Astrocyte (in vitro differentiated cells and primary cell): ENCODE measurements around the gene FAM83F. TPM values are rescaled to one million over a fixed set of nuclear protein-coding genes. Genes with fewer than 3 reads are reported as not detected.

Source experiments
- DNase-seq: peaks from one replicate; pipeline ENCODE4 v3.0.0-alpha.2; 2010; ENCODE audit warnings: low read depth
- FAIRE-seq: peaks from 2 replicates; lab custom pipeline; 2011; peaks lifted over from hg19 to GRCh38; lab: Jason Lieb, UNC
- H2AFZ ChIP-seq: 2 replicates; pipeline ENCODE4 v1.6.0; 2012; ENCODE audit warnings: low read depth, low read length, inconsistent platforms
- H3K27ac ChIP-seq: 2 replicates; pipeline ENCODE4 v1.5.1; 2011; ENCODE audit warnings: low read depth, low read length, inconsistent platforms
- H3K27me3 ChIP-seq: 2 replicates; pipeline ENCODE4 v1.6.0; 2011; ENCODE audit warnings: low read length, inconsistent platforms; ENCODE audit not compliant: insufficient read depth
- H3K36me3 ChIP-seq: 2 replicates; pipeline ENCODE4 v1.5.1; 2011; ENCODE audit warnings: low read length, inconsistent platforms; ENCODE audit not compliant: insufficient read depth
- H3K4me1 ChIP-seq: 2 replicates; pipeline ENCODE4 v1.5.1; 2011; ENCODE audit warnings: low read length, inconsistent platforms; ENCODE audit not compliant: insufficient read depth
- H3K4me2 ChIP-seq: 2 replicates; pipeline ENCODE4 v1.6.0; 2012; ENCODE audit warnings: low read length, inconsistent platforms
- H3K4me3 ChIP-seq: 2 replicates; pipeline ENCODE4 v1.5.1; 2011; ENCODE audit warnings: low read depth, mild to moderate bottlenecking, low read length, inconsistent platforms; ENCODE audit not compliant: insufficient read depth
- H3K79me2 ChIP-seq: 2 replicates; pipeline ENCODE4 v1.6.0; 2012; ENCODE audit warnings: mild to moderate bottlenecking, low read length, inconsistent platforms; ENCODE audit not compliant: insufficient read depth
- H3K9ac ChIP-seq: 2 replicates; pipeline ENCODE4 v1.6.0; 2012; ENCODE audit warnings: mild to moderate bottlenecking, low read length, inconsistent platforms
- H3K9me3 ChIP-seq: 2 replicates; pipeline ENCODE4 v1.5.1; 2012; ENCODE audit warnings: low read depth, mild to moderate bottlenecking, low read length, inconsistent platforms; ENCODE audit not compliant: insufficient read depth
- H4K20me1 ChIP-seq: 2 replicates; pipeline ENCODE4 v1.6.0; 2012; ENCODE audit warnings: low read length, inconsistent platforms; ENCODE audit not compliant: insufficient read depth
- H3K27ac Mint-ChIP-seq: one replicate; pipeline ENCODE4 v1.8.0; 2021; ENCODE audit warnings: mild to moderate bottlenecking, mixed read lengths; ENCODE audit not compliant: unreplicated experiment
- H3K27me3 Mint-ChIP-seq: one replicate; pipeline ENCODE4 v1.8.0; 2021; ENCODE audit warnings: low read depth, mixed read lengths; ENCODE audit not compliant: unreplicated experiment
- H3K36me3 Mint-ChIP-seq: one replicate; pipeline ENCODE4 v1.8.0; 2021; ENCODE audit warnings: low read depth, mixed read lengths; ENCODE audit not compliant: unreplicated experiment
- H3K4me1 Mint-ChIP-seq: one replicate; pipeline ENCODE4 v1.8.0; 2021; ENCODE audit warnings: low read depth, mixed read lengths; ENCODE audit not compliant: unreplicated experiment
- H3K4me3 Mint-ChIP-seq: one replicate; pipeline ENCODE4 v1.8.0; 2021; ENCODE audit warnings: mild to moderate bottlenecking, moderate library complexity, mixed read lengths; ENCODE audit not compliant: unreplicated experiment
- H3K9me3 Mint-ChIP-seq: one replicate; pipeline ENCODE4 v1.8.0; 2021; ENCODE audit warnings: mild to moderate bottlenecking, mixed read lengths; ENCODE audit not compliant: unreplicated experiment
- CTCF ChIP-seq: IDR thresholded peaks from 2 replicates; pipeline ENCODE4 v1.5.1; 2011; ENCODE audit warnings: low read depth, mild to moderate bottlenecking, inconsistent platforms, low read length, moderate library complexity; ENCODE audit not compliant: insufficient read depth
- EZH2 ChIP-seq: IDR thresholded peaks from 2 replicates; pipeline ENCODE4 v1.6.1; 2012; ENCODE audit warnings: mild to moderate bottlenecking, low read length, inconsistent platforms; ENCODE audit not compliant: insufficient read depth
- total RNA-seq: library from RNA; stranded (reverse); gene quantifications from 2 replicates; pipeline ENCODE4 v1.2.1, GENCODE V29; 2021

Gene FAM83F
- total RNA-seq, 1 donor from 2014 or later: 0.79 TPM

DNA sequence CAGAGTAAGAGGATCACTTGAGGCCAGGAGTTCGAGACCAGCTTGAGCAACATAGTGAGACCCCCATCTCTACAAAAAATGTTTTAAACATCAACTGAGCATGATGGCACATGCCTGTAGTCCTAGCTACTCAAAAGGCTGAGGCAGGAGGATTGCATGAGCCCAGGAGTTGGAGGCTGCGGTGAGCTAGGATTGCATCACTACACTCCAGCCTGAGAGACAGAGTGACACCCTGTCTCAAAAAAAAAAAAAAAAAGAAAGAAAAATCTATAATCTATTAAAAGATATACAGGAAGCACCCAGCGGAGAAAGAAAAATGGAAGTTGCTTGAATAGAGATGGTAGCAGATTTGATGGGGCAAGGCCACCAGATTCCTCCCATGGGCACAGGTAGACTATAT is 61.8 kb downstream of the FAM83F start:
- FAIRE-seq (no peak), DNase-seq (no peak)
- H3K27ac Mint-ChIP-seq: no peak overlapping the region
- Histone ChIP-seq H4K20me1 (peaks cover 40% of the 10 kb centered on the region), H3K9me3 (no peaks in the 10 kb centered on the region), H3K27me3 (no peaks in the 10 kb centered on the region), H3K4me3 (no peak overlapping the region), H3K4me2 (no peak overlapping the region), H3K4me1 (no peaks in the 10 kb centered on the region), H3K79me2 (no peaks in the 10 kb centered on the region), H3K36me3 (no peaks in the 10 kb centered on the region), H3K9ac (no peak overlapping the region), H3K27ac (no peak overlapping the region), H2AFZ (no peak overlapping the region)
- no peak overlapping the region for H3K4me3 Mint-ChIP-seq
- TF ChIP-seq CTCF (no peak), EZH2 (no peak)
- H3K4me1 Mint-ChIP-seq: peaks cover 4% of the 10 kb centered on the region
- H3K27me3 Mint-ChIP-seq: no peaks in the 10 kb centered on the region
- H3K36me3 Mint-ChIP-seq: no peaks in the 10 kb centered on the region
- no peaks in the 10 kb centered on the region for H3K9me3 Mint-ChIP-seq

GRCh38 chr22:40057652-40058051 is 62.9 kb downstream of the FAM83F start:
- Histone ChIP-seq H3K79me2 (no peaks in the 10 kb centered on the region), H3K9me3 (no peaks in the 10 kb centered on the region), H3K27me3 (no peaks in the 10 kb centered on the region), H3K4me2 (no peak overlapping the region), H3K36me3 (no peaks in the 10 kb centered on the region), H3K9ac (no peak overlapping the region), H4K20me1 (peaks cover 31% of the 10 kb centered on the region), H3K4me1 (no peaks in the 10 kb centered on the region), H2AFZ (no peak overlapping the region), H3K27ac (no peak overlapping the region), H3K4me3 (no peak overlapping the region)
- no peaks in the 10 kb centered on the region for H3K9me3 Mint-ChIP-seq
- TF ChIP-seq EZH2 (no peak), CTCF (no peak)
- DNase-seq (no peak), FAIRE-seq (no peak)
- no peaks in the 10 kb centered on the region for H3K36me3 Mint-ChIP-seq
- H3K4me1 Mint-ChIP-seq: peaks cover 4% of the 10 kb centered on the region
- H3K27me3 Mint-ChIP-seq: no peaks in the 10 kb centered on the region
- no peak overlapping the region for H3K4me3 Mint-ChIP-seq
- H3K27ac Mint-ChIP-seq: no peak overlapping the region

GRCh38 chr22:40058265-40058664 is 63.5 kb downstream of the FAM83F start:
- TF ChIP-seq EZH2 (no peak), CTCF (no peak)
- H3K27me3 Mint-ChIP-seq: no peaks in the 10 kb centered on the region
- Histone ChIP-seq H3K4me1 (no peaks in the 10 kb centered on the region), H4K20me1 (peaks cover 31% of the 10 kb centered on the region), H3K27ac (no peak overlapping the region), H2AFZ (no peak overlapping the region), H3K36me3 (no peaks in the 10 kb centered on the region), H3K9ac (no peak overlapping the region), H3K4me3 (no peak overlapping the region), H3K4me2 (no peak overlapping the region), H3K27me3 (no peaks in the 10 kb centered on the region), H3K79me2 (no peaks in the 10 kb centered on the region), H3K9me3 (no peaks in the 10 kb centered on the region)
- no peak for DNase-seq
- no peaks in the 10 kb centered on the region for H3K9me3 Mint-ChIP-seq
- no peak overlapping the region for H3K27ac Mint-ChIP-seq
- H3K36me3 Mint-ChIP-seq: no peaks in the 10 kb centered on the region
- no peak for FAIRE-seq
- no peak overlapping the region for H3K4me3 Mint-ChIP-seq
- H3K4me1 Mint-ChIP-seq: peaks cover 4% of the 10 kb centered on the region
